IPS-15b (cell line): ENCODE data around the gene SLC25A29.
A peak's percentile ranks its signal among the peaks of the same experiment; 100 is the strongest.
"Not testable (repeated sequence)": the region's sequence is repeated elsewhere in the genome, so short reads cannot be mapped to it uniquely, and the experiment has no call there.

Experiments used
- H3K27me3 ChIP-seq: one replicate; pipeline ENCODE4 v1.6.1; 2013; ENCODE audit warnings: low read length; ENCODE audit not compliant: control insufficient read depth, insufficient read depth
- H3K36me3 ChIP-seq: one replicate; pipeline ENCODE4 v1.6.1; 2013; ENCODE audit warnings: low read length; ENCODE audit not compliant: control insufficient read depth, insufficient read depth
- H3K4me1 ChIP-seq: one replicate; pipeline ENCODE4 v1.6.1; 2013; ENCODE audit warnings: mild to moderate bottlenecking, low read length; ENCODE audit not compliant: control insufficient read depth, insufficient read depth
- H3K4me3 ChIP-seq: one replicate; pipeline ENCODE4 v1.5.1; 2013; ENCODE audit warnings: low read depth, low read length
- H3K9ac ChIP-seq: one replicate; pipeline ENCODE4 v1.6.1; 2013; ENCODE audit warnings: low read depth, mild to moderate bottlenecking, low read length
- H3K9me3 ChIP-seq: one replicate; pipeline ENCODE4 v1.6.1; 2013; ENCODE audit warnings: mild to moderate bottlenecking, low read length; ENCODE audit not compliant: control insufficient read depth, insufficient read depth

Gene SLC25A29

GRCh38 chr14:100317912-100318808, 11.9 kb upstream of the SLC25A29 start:
- no peak overlapping the region for H3K9ac ChIP-seq
- H3K4me1 ChIP-seq: peaks cover under 1% of the 10 kb centered on the region
- H3K4me3 ChIP-seq: no peak overlapping the region
- no peaks in the 10 kb centered on the region for H3K9me3 ChIP-seq
- H3K27me3 ChIP-seq: no peaks in the 10 kb centered on the region
- no peaks in the 10 kb centered on the region for H3K36me3 ChIP-seq

DNA sequence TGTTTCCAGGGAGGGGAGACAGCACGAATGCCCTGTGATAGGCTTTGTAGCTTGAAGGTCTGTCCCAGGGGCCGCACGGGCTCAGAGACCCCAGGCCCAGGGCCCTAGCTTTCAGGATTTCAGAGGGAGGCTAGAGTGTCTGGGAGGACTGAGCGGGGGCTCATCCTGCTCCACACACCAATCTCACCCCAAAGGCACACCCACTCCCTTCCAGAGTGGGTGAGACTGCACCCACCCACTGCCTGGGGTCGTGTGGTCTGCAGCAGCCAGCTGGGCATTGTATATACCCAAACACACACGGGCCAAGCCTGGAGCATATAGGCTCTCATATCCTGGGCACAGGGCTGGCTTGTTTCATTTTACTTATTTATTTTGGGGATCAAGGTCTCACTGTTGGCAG, 11.1 kb upstream of the SLC25A29 start:
- H3K9me3 ChIP-seq: no peaks in the 10 kb centered on the region
- no peak overlapping the region for H3K9ac ChIP-seq
- no peaks in the 10 kb centered on the region for H3K27me3 ChIP-seq
- H3K4me3 ChIP-seq: no peak overlapping the region
- H3K4me1 ChIP-seq: peaks cover 2% of the 10 kb centered on the region
- no peaks in the 10 kb centered on the region for H3K36me3 ChIP-seq

GRCh38 chr14:100314724-100315123, 8.5 kb upstream of the SLC25A29 start:
- Histone ChIP-seq H3K9me3 (no peaks in the 10 kb centered on the region), H3K27me3 (no peaks in the 10 kb centered on the region), H3K4me3 (no peak overlapping the region), H3K4me1 (peaks cover 4% of the 10 kb centered on the region), H3K9ac (no peak overlapping the region), H3K36me3 (no peaks in the 10 kb centered on the region)

GRCh38 chr14:100313464-100314230, 7.4 kb upstream of the SLC25A29 start:
- H3K27me3 ChIP-seq: no peaks in the 10 kb centered on the region
- no peak overlapping the region for H3K4me3 ChIP-seq
- peaks cover 6% of the 10 kb centered on the region for H3K4me1 ChIP-seq
- no peak overlapping the region for H3K9ac ChIP-seq
- no peaks in the 10 kb centered on the region for H3K36me3 ChIP-seq
- no peaks in the 10 kb centered on the region for H3K9me3 ChIP-seq

GRCh38 chr14:100312877-100313400, 6.7 kb upstream of the SLC25A29 start:
- H3K36me3 ChIP-seq: no peaks in the 10 kb centered on the region
- H3K9ac ChIP-seq: no peak overlapping the region
- H3K4me1 ChIP-seq: peaks cover 9% of the 10 kb centered on the region
- H3K4me3 ChIP-seq: no peak overlapping the region
- no peaks in the 10 kb centered on the region for H3K27me3 ChIP-seq
- H3K9me3 ChIP-seq: no peaks in the 10 kb centered on the region

DNA sequence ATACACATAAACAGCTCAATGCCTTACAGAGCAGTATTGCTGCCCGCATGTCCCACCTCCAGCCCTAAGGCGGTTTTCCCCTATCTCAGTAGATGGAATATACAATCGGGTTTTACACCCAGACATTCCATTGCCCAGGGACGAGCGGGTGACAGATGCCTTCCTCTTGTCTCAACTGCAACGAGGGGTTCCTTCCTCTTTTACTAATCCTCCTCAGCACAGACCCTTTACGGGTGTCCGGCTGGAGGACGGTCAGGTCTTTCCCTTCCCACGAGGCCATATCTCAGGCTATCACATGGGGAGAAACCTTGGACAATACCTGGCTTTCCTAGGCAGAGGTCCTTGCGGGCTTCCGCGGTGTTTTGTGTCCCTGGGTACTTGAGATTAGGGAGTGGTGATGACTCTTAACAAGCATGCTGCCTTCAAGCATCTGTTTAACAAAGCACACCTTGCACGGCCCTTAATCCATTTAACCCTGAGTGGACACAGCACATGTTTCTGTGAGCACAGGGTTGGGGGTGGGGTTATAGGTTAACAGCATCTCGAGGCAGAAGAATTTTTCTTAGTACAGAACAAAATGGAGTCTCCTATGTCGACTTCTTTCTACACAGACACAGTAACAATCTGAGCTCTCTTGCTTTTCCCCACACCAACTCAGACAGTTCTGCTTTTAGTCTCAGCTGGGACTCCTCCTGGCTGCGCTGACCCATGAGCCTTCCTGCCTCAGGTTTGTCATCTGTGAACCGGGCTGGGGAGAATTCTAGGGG, 6.0 kb upstream of the SLC25A29 start:
- H3K9me3 ChIP-seq, H3K4me3 ChIP-seq, H3K27me3 ChIP-seq, H3K9ac ChIP-seq, H3K36me3 ChIP-seq: not testable (repeated sequence)
- H3K4me1 ChIP-seq: peaks cover 14% of the 10 kb centered on the region

DNA sequence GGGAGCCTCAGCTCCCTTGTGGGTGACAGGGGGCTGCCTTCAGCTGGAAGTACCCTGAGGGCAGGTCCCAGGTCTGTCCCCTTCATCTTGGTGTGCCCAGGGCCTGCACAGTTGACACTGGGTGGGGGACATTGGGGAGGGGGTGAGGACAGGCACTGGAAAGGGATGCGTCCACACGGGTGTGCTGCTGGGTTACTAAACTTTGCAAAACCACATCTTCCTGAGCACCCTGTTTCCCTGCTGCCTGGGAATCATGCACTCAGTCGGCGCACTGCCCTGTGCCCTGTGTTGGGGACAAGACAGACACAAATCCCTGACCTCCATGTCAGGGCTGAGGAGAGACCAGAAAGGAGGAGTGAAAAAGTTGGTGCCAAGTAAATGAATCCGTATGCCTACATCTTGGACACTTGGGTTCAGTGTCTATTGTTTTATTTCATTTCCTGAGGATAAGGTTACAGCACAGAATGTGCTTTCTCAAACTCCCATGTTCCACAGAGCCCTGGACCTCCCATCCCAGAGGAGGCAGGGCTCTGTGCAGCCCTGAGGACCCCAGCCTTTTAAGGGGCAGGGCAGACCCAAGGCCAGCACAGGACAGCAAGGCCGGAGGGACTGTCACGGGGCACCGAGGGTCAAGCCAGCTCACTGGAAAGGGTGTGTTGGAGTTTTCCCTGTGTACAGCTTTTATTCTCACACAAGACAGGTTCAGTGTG, 2.9 kb upstream of the SLC25A29 start:
- Histone ChIP-seq H3K36me3 (peaks cover 5% of the 10 kb centered on the region), H3K9ac (no peak overlapping the region), H3K9me3 (no peaks in the 10 kb centered on the region), H3K27me3 (no peaks in the 10 kb centered on the region), H3K4me3 (no peak overlapping the region), H3K4me1 (peaks cover 15% of the 10 kb centered on the region)

- not testable (repeated sequence) for H3K27me3 ChIP-seq, H3K36me3 ChIP-seq, H3K9ac ChIP-seq, H3K9me3 ChIP-seq, H3K4me3 ChIP-seq
- H3K4me1 ChIP-seq: peaks cover 22% of the 10 kb centered on the region
These were observed 2.2 kb upstream of the SLC25A29 start for GRCh38 chr14:100308427-100308792.

DNA sequence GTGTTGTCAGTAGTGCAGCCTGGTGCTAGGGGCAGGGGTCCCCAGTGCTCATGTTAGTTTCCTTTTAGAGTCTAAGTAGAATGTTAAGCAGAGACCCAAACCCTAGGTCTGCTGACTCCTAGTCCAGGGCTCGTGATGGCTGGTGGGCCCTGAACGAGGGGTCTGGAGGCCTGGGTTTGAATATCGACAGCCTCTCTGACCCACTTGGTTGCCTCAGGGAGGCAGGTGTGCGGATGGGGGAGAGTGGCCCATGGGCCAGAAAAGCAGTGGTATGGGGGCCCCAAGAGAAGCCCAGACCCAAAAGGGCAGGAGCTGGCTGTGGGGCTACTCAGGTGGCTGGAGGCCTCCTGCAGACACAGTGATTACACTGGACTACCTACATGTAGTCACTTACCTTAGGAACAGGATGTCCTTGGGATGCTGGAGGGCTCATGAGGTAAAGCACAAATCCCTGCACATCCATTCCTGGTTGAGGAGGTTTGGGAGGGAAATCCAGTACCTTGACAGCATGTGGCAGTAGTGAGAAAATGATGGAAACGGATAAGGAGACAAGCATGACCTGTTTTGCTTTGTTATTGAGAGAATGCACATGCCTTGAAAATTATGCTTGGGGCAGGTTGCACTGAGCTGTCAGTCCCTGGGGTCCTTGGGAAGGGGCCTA, 1.7 kb upstream of the SLC25A29 start:
- Histone ChIP-seq H3K9ac (peak overlapping the region; percentile 83), H3K4me3 (peak overlapping the region; percentile 90), H3K27me3 (no peaks in the 10 kb centered on the region), H3K9me3 (no peaks in the 10 kb centered on the region), H3K36me3 (peaks cover 12% of the 10 kb centered on the region), H3K4me1 (peaks cover 20% of the 10 kb centered on the region)

DNA sequence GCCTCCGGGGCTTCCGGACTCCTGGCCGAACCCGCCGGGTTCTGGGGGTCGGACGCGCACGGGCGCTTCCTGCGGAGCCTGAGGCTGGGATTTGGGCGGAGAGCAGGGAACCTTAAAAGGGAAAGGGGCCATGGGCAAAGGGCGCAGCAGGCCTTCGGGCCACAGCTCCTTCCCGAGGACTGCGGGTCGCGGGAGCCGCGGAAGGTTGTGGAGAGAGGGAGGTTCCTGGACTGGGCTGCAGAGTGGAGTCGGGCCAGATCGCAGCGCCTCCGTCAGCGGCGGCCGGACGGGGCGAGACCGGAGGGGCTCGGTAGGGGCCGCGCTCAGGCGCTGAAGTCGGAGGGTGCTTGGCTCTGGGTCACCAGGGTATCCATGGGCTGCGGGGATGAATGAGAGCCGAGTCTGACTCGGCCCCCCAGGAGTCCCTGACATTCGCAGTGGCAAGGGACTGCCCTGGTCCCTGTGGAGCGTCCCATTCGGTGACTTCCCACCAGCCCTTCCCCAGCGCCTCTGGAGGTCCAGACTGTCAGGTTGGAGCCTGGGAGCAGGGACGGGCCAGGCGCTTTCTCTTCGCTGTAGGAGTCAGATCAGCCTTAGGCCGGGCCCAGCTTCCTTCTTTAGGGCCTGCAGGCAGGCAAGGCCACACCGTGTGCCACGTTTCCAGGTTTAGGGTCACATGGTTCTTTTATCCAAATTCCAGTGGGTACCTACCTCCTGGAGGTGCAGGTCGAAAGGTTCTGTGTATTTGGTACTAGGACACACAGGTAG, 938 bp upstream of the SLC25A29 start:
- Histone ChIP-seq H3K27me3 (no peaks in the 10 kb centered on the region), H3K9ac (peak overlapping the region; percentile 83), H3K4me1 (peaks cover 20% of the 10 kb centered on the region), H3K36me3 (peaks cover 12% of the 10 kb centered on the region), H3K4me3 (peak overlapping the region; percentile 90), H3K9me3 (no peaks in the 10 kb centered on the region)
